ENCODE measurements around the gene WARS2.
"Not testable (repeated sequence)": the region's sequence is repeated elsewhere in the genome, so short reads cannot be mapped to it uniquely, and the experiment has no call there.

DNA sequence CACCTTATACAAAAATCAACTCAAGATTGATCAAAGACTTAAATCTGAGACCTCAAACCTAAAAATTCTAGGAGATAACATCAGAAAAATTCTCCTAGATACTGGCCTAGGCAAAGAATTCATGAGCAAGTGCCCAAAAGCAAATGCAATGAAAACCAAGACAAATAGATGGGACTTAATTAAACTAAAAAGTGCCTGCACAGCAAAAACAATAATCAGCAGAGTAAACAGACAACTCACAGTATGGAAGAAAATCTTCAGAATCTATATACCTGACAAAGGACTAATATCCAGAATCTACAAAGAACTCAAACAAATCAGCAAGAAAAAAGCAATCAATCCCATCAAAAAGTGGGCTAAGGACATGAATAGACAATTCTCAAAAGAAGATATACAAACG is 18.6 kb downstream of the WARS2 start:
- TF ChIP-seq CTCF (IDR thresholded peaks at IDR 0.05; ENCODE audit: low read length); EZH2phosphoT487 (IDR thresholded peaks at IDR 0.05; ENCODE audit: low read length); EZH2 (optimal IDR thresholded peaks at IDR 0.05; ENCODE audit: low read depth, low read length): not testable (repeated sequence)
